ENCODE data around the gene VSIG8.
"Not testable (repeated sequence)": the region's sequence is repeated elsewhere in the genome, so short reads cannot be mapped to it uniquely, and the experiment has no call there.

VSIG8 gene, protein sequence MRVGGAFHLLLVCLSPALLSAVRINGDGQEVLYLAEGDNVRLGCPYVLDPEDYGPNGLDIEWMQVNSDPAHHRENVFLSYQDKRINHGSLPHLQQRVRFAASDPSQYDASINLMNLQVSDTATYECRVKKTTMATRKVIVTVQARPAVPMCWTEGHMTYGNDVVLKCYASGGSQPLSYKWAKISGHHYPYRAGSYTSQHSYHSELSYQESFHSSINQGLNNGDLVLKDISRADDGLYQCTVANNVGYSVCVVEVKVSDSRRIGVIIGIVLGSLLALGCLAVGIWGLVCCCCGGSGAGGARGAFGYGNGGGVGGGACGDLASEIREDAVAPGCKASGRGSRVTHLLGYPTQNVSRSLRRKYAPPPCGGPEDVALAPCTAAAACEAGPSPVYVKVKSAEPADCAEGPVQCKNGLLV

DNA sequence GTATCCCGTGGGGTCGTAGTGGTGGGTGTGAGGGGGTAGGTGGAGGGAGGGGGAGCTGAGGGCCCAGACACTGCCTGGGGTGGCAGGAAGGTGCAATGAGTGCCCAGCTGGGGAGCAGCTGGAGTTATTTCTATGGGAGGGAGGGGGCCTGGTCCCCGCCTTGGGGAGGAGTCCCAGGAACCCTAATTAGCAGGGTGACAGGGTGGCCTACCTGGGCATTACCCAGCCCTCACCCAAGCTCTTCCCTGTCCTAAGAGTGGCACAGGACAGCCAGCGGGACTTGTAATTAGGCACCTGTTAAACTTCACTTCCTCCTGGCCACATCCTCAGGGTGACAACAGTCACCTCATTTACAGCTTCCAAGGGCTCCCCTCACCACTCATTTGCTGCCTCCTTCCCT, at the start of gene VSIG8:
TSS of gene VSIG8 (minus strand) at position 101 of the 400 bp plus-strand sequence. CDS start 136 bp downstream, outside the sequence.
- no peak for DNase-seq (ENCODE audit: low read depth in 3 of 3)

- DNase-seq (ENCODE audit: low read depth in 3 of 3), result no peak
Observed at GRCh38 chr1:159911326-159912070, 49.0 kb upstream of the VSIG8 start.

DNA sequence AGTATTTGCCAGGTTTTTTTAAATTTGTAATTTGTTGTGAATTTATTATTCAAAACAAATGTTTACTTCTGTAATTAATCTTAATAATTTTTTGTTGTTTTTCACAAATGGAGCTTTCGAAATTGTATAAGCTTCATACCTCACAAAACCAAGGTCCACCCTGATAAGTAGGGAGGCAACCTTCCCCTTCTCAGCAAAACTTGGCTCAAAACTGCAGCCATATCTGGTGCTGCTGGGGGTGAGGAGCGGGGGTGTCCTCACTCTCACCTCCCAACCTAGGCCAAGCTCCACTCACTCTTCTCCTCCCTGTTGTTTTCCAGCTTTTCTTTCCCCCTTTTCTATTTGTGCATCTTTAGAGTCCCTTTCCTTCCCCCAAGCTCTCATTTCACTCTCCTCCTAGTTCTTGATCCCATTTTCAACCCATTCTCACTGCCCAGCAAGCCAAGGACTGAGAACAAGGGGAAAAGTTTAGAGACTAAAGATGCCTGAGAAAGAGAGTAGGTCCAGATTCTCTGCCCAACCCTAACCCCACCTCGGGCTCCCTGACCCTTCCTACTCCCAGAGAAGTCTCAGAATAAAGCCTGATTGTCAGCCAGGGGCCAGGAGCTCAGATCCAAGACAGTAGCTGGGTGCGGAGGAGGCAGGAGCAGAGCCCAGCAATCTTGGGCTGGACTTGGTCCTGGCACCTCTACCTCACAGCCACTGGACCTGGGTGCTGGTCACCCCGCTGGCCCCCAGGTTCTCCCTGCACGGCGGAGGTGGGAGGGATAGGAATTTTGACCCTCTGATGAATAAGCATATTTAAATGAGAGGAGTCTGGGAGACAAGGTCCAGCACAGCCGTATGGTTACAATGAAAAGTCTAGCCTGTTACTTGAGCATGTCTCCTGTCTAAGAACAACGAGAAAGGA, 45.8 kb upstream of the VSIG8 start:
- no peak for DNase-seq (ENCODE audit: low read depth in 3 of 3)

- DNase-seq (ENCODE audit: low read depth in 3 of 3), result no peak
Observed at GRCh38 chr1:159906960-159907359, 44.5 kb upstream of the VSIG8 start.

DNA sequence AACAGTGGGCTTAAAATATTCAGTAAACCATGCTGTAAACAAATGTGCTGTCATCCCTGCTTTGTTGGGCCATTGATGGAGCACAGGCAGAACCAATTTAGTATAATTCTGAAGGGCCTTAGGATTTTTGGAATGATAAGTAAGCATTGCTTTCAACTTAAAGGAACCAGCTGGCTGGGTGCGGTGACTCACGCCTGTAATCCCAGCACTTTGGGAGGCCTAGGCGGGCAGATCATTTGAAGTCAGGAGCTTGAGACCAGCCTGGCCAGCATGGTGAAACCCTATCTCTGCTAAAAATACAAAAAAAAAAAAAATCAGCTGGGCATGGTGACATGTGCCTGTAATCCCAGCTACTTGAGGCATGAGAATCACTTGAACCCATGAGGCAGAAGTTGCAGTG, 41.6 kb upstream of the VSIG8 start:
- DNase-seq (ENCODE audit: low read depth in 3 of 3), result not testable (repeated sequence)

GRCh38 chr1:159902541-159902940, 40.1 kb upstream of the VSIG8 start:
- DNase-seq (ENCODE audit: low read depth in 3 of 3), result no peak

DNA sequence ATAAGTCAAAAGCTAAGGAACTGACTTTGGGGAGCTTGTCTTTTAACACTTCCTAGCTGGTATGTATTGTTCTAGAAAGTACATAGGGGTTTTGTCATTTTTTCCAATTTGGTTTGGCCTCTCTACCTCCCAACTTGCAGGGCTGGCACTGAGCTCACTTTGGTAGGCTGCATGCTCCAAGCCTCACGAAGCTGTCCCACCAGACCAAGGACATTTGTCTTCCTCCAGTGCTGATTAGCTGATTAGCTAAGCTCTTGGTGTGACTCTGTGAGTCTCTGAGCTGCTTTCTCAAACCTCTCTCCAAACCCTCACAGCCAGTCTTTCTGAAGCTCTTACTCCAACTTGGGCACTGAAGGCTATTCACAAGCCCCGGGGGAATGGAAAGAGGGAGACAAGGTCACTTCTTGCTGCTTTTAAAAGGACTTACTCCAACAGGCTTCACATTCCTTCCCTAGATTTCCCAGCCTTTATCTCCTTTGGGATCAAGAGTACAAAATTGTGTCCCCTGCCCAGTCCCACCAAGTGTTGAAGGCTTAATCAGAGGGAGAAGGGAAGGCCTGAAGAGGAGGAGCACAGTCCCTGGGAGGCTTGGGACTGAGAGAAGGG, 38.4 kb upstream of the VSIG8 start:
- DNase-seq (ENCODE audit: low read depth in 3 of 3), result no peak

GRCh38 chr1:159900086-159900680, 37.7 kb upstream of the VSIG8 start, which contains the start of gene CFAP45:
CFAP45 (minus strand) TSS chr1:159900165; CDS start chr1:159900098, 67 bp downstream.
- no peak for DNase-seq (ENCODE audit: low read depth in 3 of 3)

GRCh38 chr1:159899634-159900033, 37.2 kb upstream of the VSIG8 start:
- not testable (repeated sequence) for DNase-seq (ENCODE audit: low read depth in 3 of 3)

GRCh38 chr1:159898527-159898926, 36.1 kb upstream of the VSIG8 start:
- DNase-seq (ENCODE audit: low read depth in 3 of 3), result no peak

- no peak for DNase-seq (ENCODE audit: low read depth in 3 of 3)
Observed at GRCh38 chr1:159897962-159898361, 35.5 kb upstream of the VSIG8 start.

DNA sequence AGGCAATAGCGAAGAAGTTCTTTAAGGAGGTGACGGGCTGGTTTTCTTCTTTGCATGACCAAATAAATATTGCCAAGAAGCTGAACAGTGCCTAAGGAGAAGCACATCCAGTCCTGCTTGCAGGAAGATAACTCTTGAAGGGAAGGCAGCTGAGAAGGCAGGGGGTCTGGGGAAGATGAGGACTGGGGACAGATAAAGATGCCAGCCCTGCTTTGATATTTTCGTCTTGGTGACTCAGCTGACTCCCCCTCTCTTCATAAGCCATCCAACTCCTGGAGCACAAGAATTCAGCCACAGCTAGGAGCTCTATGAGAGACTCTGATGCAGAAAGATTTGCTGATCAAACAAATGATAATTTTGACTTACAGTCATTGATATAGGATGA, 34.1 kb upstream of the VSIG8 start:
- DNase-seq (ENCODE audit: low read depth in 3 of 3), result no peak

DNA sequence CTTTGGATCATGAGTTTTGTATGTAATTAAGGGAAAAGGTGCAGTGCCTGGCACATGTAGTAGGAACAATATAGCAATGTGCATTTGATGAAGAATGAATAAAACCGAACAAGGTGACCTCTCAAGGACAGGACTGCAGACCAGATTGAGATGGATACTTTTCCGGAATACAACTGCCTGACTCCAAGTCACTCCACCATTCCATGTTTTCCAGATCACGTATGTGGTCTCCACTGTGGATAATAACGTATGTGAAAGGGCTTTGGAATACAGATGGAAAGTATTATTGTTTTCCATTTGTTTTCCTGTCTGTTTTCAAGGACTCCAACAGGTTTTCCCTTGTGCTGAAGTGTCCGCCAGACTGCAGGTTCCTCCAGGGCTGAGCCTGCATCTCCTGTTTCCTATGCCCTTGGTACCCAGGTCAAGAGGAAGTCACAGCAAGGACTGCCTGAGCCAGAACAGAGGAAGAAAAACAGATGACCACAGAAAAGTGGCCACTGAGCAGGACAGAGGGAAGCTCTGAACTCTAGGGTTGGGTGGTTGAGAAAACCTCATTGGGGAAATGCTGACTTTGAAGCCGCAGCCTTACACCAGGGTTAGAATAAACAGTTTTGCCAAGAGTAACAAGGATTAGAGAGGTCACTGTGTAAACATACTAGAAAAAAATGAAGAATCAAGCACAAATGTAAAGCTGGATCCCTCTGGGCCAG, 33.5 kb upstream of the VSIG8 start:
- no peak for DNase-seq (ENCODE audit: low read depth in 3 of 3)

DNA sequence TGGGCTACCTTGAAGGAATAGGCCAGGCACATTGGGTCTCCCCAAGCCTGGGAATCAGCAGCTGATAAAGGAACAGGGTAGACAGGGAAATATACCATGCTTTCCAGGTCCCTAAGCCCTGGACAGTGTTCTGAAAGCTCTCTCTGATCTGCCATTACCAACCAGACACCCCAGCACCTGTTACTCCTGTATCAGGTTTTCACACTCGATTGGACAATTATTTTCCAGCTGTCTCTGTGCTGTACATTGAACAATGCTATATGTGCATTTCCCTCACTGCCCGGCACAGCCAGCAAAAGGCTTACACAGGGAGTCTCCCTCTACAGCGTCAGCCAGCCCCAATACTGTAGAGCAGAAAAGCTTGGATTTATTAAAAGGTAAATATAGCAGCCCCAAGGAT, 32.8 kb upstream of the VSIG8 start:
- no peak for DNase-seq (ENCODE audit: low read depth in 3 of 3)

DNA sequence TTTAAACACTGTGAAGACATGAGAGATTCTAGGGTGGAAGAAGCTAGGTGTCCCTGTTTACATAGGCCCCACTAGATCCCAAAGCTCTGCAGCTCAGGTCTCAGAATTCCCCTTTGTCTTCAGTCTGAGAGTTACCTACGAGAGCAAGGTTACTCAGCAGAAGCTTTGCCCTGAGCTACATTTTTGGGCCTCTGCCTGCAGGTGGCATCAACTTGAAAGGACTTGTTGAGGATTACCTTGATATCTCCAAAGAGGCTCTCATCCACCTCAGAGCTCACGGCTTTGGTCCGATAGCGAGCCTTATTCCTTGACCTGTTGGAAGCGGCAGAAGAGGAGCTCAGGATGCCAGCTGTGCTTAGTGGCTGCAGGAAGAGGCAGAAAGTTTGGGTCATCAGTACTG, 30.5 kb upstream of the VSIG8 start:
- DNase-seq (ENCODE audit: low read depth in 3 of 3), result no peak

GRCh38 chr1:159891275-159892157, 29.1 kb upstream of the VSIG8 start:
- peak; percentile 34 to 55 (median 53) for DNase-seq (ENCODE audit: low read depth in 3 of 3)

GRCh38 chr1:159890390-159890789, 27.9 kb upstream of the VSIG8 start:
- no peak for DNase-seq (ENCODE audit: low read depth in 3 of 3)

- no peak for DNase-seq (ENCODE audit: low read depth in 3 of 3)
Observed at GRCh38 chr1:159889821-159890252, 27.4 kb upstream of the VSIG8 start.

DNA sequence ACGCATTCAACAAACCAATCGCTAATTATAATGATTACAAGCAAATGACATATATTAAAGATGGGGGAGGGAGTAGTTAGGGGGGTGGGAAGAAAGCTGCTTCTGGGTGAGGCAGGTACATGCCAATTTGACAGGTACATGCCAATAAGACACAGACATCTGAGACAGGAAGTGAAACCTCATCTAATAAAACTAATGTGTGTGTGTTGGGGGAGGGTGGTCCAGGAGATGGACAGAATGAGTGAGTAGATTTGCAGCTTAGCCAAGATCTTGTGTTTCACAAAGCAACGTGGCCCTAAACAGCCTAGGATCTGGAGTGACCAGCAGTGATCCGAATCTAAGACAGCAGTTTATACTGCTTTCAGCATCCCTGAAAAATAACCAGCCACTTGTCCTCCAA, 26.7 kb upstream of the VSIG8 start:
- no peak for DNase-seq (ENCODE audit: low read depth in 3 of 3)

Data from stimulated activated CD4-positive, alpha-beta T cell treated with anti-CD3 and anti-CD28 coated beads, TNF-alpha, amount 100 ng/mL, for 4 hours (primary cell).